ENCODE data around the gene CACNG8.

The CACNG8 gene

DNA sequence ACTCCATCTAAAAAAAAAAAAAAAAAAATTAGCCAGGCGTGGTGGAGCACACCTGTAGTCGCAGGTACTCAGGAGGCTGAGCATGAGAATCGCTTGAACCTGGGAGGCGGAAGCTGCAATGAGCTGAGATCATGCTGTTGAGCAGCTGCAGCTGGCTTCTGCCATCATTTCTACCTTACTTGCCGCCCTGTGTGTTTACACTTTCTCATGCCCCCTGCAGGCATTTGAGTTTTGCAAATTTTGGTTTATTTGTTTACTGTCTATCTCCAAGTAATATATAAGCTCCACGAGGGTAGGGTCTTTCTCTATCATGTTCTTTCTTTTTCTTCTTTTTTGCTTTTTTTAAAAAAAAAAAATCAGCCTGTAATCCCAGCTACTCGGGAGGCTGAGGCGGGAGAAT is 46.7 kb downstream of the CACNG8 start:
- DNase-seq (ENCODE audit: insufficient read length, low spot score) (no peak), FAIRE-seq (no peak)
- TF ChIP-seq, protein P1, sequence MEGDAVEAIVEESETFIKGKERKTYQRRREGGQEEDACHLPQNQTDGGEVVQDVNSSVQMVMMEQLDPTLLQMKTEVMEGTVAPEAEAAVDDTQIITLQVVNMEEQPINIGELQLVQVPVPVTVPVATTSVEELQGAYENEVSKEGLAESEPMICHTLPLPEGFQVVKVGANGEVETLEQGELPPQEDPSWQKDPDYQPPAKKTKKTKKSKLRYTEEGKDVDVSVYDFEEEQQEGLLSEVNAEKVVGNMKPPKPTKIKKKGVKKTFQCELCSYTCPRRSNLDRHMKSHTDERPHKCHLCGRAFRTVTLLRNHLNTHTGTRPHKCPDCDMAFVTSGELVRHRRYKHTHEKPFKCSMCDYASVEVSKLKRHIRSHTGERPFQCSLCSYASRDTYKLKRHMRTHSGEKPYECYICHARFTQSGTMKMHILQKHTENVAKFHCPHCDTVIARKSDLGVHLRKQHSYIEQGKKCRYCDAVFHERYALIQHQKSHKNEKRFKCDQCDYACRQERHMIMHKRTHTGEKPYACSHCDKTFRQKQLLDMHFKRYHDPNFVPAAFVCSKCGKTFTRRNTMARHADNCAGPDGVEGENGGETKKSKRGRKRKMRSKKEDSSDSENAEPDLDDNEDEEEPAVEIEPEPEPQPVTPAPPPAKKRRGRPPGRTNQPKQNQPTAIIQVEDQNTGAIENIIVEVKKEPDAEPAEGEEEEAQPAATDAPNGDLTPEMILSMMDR (IDR thresholded peaks at IDR 0.05; ENCODE audit: insufficient read depth, missing control alignments) = no peak

DNA sequence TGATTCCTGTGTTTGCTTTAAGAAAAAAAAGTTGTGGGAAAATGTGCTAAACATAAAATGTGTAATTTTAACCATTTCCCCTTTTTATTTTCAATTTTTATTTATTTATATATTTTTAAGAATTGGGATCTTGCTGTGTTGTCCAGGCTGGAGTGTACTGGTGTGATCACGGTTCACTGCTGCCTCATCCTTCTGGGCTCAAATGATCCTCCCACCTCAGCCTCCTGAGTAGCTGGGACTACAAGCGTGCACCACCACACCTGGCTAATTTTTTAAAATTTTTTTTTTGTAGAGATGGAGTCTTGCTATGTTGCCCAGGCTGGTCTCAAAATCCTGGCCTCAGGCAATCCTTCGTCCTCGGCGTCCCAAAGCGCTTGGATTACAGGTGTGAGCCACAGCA is 47.7 kb downstream of the CACNG8 start:
- DNase-seq (ENCODE audit: insufficient read length, low spot score) (no peak), FAIRE-seq (no peak)
- TF ChIP-seq, protein P1 (IDR thresholded peaks at IDR 0.05; ENCODE audit: insufficient read depth, missing control alignments) = no peak

DNA sequence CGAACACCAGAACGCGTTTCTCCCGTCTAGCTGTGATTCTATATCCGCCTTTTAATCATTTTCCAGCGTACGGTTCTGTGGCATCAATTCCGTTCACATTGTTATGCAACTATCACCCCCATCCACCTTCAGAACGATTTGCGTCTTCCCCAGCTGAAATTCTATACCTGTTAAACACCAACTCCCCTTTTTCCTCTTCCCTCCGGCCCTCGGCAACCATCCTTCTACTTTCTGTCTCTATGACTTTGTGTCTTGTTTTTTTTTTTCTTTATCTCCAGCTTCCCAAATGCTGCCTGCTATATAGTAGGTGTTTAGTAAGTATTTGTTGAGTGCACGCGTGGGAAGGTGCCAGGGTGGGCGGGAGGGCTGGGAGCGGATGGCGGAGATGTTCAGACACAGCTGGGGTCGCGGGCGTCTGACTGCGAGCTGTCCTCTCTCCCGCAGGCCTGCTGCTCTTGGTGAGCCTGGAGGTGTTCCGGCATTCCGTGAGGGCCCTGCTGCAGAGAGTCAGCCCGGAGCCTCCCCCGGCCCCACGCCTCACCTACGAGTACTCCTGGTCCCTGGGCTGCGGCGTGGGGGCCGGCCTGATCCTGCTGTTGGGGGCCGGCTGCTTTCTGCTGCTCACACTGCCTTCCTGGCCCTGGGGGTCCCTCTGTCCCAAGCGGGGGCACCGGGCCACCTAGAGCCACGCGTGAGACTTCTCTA is 48.9 kb downstream of the CACNG8 start:
- FAIRE-seq = no peak
- DNase-seq (ENCODE audit: insufficient read length, low spot score) = no peak
- TF ChIP-seq, protein P1 (IDR thresholded peaks at IDR 0.05; ENCODE audit: insufficient read depth, missing control alignments) = no peak

DNA sequence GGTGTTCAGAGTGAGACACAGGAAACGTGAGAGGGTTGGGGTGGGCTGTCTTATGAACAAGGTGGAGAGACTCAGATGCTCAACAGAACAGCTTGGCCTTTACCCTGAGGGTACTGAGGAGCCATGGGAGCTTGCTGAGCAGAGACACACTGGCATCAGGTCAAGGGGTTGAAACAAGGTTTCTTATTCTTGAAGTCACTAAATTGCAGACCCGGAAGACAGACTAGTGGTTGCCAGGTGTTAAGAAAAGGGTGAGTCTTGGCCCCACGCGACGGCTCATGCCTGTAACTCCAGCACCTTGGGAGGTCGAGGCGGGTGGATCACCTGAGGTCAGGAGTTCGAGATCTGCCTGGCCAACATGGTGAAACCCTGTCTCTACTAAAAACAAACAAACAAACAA is 51.1 kb downstream of the CACNG8 start:
- no peak for DNase-seq (ENCODE audit: insufficient read length, low spot score)
- TF ChIP-seq, protein P1 (IDR thresholded peaks at IDR 0.05; ENCODE audit: insufficient read depth, missing control alignments) = no peak
- FAIRE-seq = no peak

DNA sequence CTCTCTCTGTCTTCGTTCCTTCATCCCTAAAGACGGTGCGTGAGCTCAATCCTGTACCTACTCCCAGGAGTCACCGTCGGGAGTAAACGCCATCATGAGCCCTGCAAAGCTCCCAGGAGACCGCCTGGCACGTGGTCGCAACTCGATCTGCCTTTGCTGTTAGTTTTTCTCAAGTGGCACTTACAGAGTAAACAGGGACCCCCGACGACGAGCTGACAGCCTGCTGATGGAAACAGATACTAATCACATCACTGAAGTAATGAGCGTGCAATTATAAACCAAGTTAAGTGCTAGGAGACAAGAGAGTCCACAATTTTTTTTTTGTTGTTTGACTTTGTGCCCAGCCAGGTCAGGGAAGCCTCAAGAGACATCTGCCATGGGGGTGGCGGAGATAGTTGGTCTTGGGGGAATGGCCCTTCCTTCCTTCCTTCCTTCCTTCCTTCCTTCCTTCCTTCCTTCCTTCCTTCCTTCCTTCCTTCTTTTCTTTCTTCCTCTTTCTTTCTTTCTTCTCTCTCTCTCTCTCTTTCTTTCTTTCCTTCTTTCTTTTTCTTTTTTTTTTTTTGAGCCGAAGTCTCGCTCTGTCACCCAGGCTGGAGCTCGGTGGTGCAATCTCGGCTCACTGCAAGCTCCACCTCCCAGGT is 52.3 kb downstream of the CACNG8 start:
- DNase-seq (ENCODE audit: insufficient read length, low spot score) = no peak
- TF ChIP-seq, protein P1 (IDR thresholded peaks at IDR 0.05; ENCODE audit: insufficient read depth, missing control alignments) = no peak
- no peak for FAIRE-seq

DNA sequence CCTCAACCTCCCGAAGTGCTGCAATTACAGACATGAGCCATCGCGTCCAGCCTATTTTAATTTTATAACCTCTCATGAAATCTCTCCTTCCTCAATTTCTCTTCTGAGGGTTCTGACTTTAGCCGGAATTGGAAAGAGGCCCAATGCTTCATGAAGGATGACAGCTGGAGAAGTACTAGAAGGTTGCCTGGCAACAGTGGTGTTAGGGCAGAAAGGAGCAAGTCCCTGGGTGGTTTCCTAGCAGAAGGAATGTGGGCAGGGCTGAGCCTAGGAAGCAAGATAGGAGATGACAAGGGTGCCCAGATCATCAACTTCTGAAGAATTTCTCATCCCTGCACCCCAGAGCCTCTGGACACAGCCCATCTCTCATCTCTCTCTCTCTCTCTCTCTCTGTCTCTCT is 54.5 kb downstream of the CACNG8 start:
- no peak for DNase-seq (ENCODE audit: insufficient read length, low spot score)
- no peak for FAIRE-seq
- TF ChIP-seq, protein P1 (IDR thresholded peaks at IDR 0.05; ENCODE audit: insufficient read depth, missing control alignments) = no peak

DNA sequence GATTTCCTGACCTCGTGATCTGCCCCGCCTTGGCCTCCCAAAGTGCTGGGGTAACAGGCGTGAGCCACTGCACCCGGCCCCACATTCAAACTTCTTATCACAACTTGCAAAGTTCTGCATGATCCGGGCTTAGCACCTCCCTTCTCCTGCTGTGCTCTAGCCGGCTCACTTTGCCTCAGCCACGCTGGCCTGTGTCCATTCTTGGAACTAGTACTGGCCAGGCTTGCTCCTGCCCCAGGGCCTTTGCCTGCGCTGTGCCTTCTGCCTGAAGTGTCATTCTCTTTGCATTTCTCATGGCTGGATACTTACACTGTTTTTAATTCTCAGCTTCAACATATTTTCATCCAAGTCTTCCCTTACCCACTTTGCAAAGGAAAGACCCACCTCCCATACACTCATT is 58.6 kb downstream of the CACNG8 start:
- no peak for FAIRE-seq
- TF ChIP-seq, protein P1 (IDR thresholded peaks at IDR 0.05; ENCODE audit: insufficient read depth, missing control alignments) = no peak
- DNase-seq (ENCODE audit: insufficient read length, low spot score) = no peak

All from D721Med (cell line).